Colon (tissue), 2 donors: ENCODE data around the gene RHBDL1.
"Not testable (repeated sequence)": the region's sequence is repeated elsewhere in the genome, so short reads cannot be mapped to it uniquely, and the experiment has no call there.

ENCODE experiments used
- FAIRE-seq: peaks from 2 replicates; lab custom pipeline; 2012; peaks lifted over from hg19 to GRCh38; lab: Jason Lieb, UNC
- donor health status: control.
- donor health status: control.

RHBDL1 gene

DNA sequence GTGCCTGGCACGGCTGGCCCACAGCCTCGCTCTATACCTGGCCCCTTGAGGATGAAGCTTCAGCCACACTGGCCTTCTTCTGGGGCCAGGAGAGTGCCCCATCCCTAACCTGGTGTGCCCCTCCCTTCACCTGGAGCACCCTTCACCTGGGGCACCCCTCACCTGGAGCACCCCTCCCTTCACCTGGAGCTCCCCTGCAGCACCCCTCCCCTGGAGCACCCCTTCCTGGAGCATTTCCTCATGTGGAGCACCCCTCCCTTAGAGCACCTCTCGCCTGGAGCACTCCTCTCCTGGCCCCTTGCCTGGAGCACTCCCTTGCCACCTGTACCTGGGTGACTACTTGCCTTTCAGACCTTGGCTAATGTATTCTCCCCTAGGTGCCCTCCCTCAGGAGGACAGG, 32.5 kb downstream of the RHBDL1 start:
- FAIRE-seq, result no peak

DNA sequence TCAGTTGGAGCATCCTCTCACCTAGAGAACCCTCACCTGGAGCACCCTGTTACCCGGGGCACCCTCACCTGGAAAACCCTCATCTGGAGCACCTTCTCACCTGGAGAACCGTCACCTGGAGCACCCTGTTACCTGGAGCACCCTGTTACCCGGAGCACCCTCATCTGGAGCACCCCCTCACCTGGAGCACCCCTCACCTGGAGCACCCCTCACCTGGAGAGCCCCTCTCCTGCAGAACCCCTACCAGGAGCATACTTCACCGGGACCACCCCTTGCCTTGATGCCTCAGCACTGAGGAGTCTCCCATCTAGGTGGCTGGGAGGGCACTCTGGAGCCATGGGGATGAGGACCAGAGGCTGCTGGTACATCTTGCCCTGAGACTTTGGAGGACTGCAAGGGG, 33.5 kb downstream of the RHBDL1 start:
- no peak for FAIRE-seq

DNA sequence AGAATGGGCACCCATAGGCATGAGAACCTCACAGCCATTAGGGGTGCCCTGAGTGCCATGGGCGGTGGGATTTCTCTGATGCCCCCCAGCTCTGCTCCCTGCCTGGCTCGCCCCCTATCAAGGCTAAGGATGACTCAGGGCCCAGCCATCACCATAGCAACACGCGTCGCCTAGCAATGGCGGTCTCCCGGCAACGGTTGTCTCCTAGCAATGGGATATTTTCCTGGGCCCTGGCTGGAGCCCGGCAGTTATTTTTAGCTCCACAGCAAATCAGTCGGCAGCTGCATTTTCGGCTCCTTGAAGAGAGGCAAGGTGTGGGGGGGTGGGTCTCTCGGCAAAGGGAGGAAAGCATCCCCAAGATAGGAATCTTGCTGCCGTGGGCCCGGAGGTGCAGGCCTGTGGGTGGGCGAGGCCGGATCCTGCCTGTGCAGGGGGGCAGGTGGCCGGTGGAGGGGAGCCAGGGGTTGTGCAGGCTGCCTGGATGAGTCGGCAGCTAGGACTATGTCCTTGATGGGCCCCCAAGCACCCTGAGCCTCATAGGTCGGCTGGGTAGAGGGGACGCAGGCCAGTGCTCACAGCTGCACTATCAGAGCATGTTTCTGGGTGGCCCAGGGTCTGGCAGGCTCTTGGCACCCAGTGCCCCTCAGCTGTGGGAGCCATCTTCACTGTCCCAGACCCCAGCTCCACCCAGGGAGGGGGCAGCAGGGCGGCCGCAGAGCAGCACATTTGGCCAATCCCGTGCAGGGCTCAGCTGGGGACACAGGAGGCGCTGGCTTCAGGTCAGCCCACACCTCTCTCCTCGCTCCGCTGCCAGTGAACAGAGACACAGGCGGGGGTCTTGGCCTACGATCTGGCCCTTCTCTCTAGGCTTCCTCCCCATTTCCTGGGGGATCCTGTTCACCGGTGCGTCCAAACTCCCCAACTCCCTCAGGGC, 34.4 kb downstream of the RHBDL1 start:
- no peak for FAIRE-seq

DNA sequence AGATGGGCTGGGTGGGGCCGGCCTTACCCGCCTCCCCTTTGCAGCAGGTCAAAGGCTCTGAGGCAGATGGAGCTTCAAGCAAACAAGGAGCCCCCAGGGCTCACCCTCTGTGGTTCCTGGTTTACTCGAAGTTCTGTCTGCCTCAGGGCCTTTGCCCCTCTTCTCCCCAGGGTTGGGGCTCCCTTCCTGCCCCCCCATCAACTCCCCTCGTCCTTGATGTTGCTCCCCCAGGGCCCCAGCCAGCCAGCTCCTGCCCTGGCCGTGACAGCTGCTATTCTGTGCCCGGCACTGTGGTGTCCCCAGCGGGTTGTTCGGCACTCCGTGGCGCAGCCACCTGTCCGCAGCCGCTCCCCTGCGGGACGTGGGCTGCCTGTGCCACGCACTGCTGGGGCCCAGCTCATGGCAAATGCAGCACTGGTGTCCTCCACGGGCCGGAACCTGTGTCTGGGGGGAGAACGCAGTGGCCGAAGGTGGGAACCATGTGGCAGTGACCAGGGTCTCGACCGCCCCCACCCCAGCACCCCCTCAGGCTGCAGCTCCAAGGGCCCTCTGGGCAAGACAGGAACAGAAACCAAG, 35.1 kb downstream of the RHBDL1 start:
- FAIRE-seq, result no peak

DNA sequence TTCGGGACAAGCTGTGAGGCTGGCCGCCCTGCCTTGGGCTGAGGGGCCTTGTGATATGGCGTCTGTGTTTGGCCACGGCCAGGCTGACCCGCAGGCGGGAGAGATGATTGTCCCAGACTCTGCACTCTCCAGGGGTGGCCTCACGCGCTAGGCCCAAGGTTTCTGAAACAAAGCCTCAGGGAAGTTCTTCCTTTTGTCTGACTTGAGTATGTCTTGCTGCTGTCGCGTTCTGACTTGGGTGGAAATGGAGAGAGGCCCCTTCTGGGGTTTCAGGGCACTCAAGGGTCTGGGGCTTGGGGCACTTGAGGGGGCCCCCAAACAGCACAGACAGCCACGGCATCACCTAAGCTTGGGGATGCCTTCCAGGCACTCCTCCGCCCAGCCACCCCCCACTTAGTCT, 35.6 kb downstream of the RHBDL1 start:
- no peak for FAIRE-seq

DNA sequence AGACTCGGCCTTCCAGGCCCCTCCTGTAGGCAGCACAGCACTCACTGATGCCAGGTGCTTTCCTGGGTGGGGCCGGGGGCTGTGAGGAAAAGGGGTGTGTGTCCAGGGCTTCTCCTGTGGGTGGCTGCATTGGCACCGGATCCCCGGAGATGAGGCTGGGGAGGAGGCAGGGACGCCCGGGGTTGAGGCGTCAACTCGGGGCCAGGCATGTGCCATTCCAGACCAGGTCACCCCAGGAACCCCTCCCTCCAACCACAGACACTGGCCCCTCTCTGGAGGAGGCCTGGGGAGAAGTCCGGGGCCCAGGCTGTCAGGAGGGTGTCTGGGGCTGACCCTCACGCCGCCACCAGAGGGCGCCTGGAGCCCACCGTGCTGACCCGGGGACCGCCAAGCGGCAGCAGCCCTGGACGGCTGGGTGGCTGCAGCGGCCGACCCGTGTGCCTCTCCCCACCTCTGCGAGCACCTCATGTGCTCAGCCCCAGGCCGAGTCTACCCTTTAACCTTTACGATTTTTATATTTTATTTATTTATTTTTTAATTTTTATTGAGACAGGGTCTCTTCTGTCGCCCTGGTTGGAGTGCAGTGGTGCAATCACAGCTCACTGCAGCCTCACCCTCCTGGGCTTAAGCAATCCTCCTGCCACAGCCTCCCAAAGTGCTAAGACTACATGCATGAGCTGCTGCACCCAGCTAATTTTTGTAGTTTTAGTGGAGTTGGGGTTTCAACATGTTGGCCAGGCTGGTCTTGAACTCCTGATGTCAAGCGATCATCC, 36.3 kb downstream of the RHBDL1 start:
- no peak for FAIRE-seq

DNA sequence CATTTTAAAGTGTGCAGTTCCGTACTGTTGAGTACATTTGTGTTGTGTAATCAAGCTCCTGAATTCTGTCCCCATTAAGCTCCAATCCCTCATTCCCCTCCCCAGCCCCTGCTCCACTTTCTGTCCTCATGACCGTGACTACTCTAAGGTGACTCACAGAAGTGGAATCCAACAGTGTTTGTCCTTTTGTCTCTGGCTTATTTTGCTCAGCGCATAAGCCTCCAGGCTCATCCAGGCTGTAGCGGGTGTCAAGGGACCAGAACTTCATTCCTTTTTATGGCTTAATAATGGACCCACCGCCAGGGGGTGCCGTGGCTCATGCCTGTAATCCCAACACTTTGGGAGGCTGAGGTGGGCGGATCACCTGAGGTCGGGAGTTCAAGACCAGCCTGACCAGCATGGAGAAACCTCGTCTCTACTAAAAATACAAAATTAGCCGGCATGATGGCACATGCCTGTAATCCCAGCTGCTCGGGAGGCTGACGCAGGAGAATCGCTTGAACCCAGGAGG, 37.3 kb downstream of the RHBDL1 start:
- FAIRE-seq, result not testable (repeated sequence)

DNA sequence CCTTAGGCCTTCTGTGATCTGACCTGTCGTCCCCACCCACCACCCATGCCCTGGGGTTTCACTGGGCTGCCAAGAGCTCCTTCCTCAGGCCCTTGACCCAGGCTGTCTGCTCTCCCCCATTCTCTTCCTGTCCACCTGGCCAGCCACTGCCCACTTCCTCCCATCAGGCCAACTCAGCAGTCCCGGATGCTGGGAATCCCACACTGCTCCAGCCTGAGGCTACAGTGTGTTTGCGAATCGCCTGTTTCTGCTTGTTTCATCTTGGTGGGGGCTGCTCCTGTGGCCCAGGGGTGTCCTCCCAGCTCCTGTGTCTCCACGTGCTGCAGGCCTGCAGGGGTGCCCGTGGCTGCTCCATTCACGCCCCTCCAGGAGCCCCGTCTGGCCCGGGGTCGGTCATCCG, 38.6 kb downstream of the RHBDL1 start:
- no peak for FAIRE-seq

DNA sequence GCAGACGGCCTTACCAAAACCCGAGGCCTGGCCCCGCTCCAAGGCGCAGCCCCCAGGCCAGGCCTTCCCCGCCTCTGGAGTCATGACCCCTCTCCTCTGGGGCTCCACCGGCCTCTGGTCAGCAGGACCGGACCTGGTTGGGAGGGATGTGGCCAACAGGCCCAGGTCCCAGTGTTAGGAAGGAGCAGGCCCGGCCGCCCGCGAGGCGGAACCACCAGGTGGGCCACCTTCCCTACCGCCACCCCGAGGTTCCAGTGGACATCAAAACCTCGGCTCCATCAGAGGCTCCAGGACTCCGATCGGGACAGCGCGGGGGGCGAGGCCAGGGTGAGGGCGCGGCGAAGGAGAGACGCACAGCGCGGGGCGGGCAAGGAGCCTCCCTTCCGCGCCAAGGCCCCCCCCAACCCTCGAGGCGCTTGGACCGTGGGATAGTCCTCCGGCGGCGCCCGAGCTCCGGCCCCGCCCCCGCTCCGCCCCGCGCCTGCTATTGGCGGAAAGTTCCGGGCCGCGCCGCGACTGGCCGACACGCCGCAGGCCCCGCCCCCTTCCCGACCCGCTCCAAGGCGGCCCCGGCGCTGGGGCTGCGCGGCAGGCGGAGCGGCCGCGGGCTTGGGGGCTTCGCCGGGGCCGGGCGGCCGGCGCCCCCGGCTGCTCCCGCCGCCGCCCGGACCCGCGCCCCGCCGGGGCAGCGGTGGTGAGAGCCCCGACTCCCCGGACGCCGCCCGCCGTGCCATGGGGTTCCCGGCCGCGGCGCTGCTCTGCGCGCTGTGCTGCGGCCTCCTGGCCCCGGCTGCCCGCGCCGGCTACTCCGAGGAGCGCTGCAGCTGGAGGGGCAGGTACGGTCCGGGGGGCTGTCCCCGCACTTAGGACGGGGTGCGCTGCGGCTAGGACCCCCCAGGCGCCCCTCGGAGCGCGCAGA, 39.3 kb downstream of the RHBDL1 start, which contains the start of gene METRN:
TSS of gene METRN (plus strand) at position 561 of the 919 bp plus-strand sequence. CDS start at position 733, 172 bp downstream.
- FAIRE-seq, result no peak

DNA sequence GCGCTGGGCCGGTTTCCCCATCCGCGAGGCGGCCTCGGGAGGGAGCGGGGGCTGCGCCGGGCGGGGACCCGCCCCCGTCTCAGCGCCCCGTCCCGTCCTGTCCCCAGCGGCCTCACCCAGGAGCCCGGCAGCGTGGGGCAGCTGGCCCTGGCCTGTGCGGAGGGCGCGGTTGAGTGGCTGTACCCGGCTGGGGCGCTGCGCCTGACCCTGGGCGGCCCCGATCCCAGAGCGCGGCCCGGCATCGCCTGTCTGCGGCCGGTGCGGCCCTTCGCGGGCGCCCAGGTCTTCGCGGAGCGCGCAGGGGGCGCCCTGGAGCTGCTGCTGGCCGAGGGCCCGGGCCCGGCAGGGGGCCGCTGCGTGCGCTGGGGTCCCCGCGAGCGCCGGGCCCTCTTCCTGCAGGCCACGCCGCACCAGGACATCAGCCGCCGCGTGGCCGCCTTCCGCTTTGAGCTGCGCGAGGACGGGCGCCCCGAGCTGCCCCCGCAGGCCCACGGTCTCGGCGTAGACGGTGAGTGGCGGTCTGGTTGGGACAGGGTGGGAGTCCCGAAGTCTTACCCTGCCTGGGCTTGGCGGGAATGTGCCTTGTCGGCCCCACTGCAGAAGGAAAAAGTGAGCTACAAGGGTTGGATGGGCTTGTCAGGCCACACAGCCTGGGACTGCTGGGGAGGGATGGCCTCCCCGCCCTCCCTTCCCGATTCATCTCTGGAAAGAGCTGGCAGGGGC, 40.2 kb downstream of the RHBDL1 start:
- no peak for FAIRE-seq

DNA sequence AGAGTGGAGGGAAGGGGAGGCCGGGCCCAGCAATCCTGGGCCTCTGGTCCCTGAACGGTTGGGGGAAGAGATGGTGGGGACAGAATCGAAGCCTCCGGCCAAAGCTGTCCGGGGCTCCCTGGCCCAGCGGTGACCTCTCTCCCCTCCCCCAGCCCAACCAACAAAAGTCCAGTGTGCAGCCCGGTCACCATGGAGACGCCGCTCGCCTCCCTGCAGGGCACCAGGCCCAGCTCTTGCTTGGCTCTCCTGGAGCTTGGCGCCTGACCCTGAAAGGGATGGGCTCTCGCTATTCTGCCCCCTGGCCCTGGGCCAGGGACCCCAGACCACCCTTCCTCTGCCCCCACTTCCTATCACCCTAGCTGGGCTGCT, 40.7 kb downstream of the RHBDL1 start:
- FAIRE-seq, result no peak

DNA sequence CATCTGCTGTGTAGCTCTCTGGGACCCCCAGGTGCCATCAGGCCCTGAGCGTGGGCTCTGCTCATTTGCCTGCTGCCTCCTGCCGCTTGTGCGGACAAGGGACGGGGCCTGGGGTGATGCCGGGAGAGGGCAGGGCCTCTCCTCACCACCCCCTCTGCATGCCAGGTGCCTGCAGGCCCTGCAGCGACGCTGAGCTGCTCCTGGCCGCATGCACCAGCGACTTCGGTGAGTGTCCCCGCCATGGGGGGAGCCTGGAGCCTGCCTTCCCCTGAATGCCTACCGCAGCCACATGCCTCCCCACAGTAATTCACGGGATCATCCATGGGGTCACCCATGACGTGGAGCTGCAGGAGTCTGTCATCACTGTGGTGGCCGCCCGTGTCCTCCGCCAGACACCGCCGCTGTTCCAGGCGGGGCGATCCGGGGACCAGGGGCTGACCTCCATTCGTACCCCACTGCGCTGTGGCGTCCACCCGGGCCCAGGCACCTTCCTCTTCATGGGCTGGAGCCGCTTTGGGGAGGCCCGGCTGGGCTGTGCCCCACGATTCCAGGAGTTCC, 41.4 kb downstream of the RHBDL1 start:
- FAIRE-seq, result no peak

DNA sequence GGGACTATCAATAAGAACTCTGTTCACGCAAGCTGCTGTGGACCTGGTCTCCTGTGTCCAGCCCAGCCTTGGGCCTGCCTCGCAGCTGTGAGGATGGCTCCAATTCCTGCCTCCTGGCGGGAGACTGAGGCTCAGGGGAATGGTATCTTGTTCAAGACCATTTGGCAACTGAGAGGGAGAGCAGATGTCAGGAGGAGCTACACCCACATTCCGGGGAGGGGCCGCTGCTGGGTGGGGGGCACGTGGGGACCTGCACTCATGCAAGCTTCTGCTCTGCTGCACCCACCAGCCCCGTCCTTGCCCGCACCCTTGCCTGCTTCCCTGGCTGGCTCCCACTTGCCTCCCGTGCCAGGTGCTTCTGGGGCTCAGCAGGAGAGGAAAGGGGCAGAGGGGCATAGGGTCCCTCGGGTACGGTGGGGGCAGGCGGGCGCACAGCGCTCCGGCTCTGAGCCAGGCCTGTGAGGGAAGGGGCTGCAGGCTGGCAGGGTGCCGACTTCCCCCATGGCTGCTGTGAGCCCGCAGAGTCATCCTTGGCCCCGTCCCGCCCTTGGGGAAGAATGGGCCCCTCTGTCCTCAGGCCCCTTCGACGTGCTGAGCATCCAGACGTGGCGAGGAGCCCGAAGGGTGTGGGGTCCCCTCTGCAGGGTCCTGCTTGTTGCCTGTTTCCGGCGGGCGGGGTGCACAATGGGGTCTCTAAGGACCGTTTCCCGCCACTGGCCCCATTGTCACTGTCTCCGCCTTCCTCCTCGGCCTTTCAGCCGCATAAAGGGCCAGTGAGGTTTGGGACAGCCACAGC, 42.2 kb downstream of the RHBDL1 start:
- no peak for FAIRE-seq

DNA sequence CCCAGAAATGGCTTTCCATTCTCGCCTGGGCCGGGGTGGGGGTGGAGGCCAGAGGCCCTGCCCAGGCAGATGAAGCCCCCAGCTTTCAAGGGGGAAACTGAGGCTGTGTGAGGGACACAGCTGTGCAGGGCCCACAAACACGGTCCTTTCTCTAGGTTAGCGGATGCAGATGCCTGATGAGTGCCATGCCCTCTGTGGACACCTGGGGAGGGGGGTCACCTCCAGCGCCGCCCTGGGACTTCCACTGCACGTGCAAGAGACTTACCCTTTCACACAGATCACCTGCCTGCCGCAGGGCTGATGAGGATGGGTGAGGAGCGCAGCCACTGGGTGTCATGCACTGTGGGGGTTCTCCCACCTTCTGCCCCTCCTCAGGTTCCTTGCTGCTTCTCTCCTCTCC, 42.9 kb downstream of the RHBDL1 start:
- FAIRE-seq, result no peak

DNA sequence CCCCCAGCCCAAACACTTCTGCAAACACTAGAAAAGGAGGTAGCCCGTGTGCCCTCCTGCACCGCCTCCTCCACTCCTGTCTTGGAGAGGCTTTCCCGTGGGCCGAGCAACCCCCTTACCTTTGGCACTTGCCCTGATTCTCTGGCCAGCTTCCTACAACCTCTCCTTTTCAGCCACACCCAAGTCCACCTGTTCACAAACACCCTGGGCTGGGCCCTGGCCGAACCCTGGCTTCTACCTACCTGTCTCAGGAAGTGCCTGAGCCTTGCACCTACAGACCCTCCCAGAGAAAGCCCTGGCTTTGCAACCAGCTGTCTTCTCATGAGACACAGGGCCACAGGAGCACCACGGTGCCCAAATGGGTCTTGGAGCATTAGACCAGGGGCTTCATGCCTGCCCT, 43.5 kb downstream of the RHBDL1 start:
- FAIRE-seq, result no peak

DNA sequence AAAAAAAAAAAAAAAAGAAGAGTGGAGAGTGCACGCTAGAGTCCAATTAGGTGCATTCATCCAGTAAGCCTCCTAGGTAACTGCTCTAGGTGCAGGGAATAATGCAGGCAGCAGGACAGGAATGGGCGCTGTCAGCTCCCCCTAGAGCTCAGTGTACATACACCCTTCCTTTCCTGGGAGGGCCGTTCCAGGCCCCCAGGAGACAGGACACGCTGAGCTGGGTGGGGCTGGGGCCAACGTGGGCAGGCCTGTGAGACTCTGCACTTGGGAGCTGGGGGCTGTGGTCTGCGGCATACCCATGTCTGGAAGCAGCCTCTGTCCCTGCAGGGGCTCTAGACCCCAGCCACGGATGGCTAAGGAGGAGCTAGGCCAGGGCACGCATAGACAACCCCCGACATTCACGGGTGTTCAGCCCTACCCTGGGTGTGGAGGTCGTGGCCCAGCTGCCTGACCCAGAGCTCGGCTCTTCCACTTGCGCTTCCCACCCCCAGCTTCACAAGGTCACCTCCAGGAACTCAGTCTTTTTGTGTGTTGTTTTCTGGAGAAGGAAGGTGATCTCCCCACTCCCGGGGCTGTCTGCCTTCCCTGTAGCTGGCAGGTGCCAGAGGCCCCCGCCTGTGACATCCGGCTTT, 44.5 kb downstream of the RHBDL1 start:
- FAIRE-seq, result no peak

DNA sequence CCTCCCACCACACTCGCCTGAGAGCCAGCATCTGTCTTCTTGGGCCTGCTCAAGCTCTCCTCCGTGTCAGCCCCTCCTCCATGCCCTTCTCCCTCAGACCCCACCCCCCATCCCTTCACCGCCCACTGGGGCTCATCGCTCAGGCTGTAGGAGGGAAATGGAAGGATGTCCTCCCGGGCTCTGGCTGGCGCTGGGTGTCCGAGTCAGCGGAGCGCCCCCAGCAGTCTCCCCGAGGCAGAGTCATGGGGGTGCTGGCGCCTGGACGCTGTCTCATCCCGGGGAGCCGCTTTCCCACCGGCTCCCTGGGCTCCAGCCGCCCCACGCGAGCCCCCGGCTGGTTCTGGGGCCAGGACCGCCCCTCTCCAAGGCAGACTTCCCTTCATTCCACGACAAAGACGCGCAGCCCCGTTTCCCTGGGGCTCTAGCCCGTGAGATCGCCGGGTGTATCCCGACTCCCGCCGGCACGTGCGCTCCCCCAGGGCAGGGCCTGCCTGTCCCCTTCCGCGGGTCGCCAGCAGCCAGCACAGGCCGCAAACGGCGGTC, 45.0 kb downstream of the RHBDL1 start:
- FAIRE-seq, result no peak

DNA sequence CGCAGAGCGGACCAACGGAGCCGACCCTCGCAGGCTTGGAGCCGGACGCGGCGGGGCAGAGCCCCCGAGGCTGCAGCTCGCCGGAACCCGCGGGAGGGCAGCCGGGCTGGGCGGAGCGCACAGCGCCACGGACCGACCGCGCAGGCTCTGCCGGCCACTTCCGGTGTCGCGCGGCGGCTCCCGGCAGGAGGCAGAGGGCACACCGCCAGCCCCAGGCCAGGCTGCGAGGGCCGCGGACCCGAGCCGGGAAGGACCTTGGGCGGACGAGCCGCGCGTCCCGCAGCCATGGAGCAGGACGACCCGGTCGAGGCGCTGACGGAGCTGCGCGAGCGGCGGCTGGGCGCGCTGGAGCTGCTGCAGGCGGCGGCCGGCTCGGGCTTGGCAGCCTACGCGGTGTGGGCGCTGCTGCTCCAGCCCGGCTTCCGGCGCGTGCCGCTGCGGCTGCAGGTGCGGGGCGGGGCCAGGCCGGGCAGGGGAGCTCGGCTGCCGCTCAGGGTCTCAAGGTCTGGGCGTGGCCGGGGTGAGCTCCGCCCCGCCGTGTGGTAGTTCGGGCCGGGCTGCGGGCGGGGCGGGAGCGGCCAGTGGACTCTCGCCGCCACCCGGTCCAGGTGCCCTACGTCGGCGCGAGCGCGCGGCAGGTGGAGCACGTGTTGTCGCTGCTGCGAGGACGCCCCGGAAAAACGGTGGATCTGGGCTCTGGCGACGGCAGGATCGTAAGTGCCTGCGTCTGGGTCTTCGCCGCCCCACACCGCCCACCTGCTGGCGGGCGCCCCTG, 45.7 kb downstream of the RHBDL1 start, which contains the start of gene ANTKMT:
TSS of gene ANTKMT (plus strand) at position 157 of the 775 bp plus-strand sequence. CDS start at position 286, 129 bp downstream.
- FAIRE-seq, result no peak
